Measurements from ENCODE around the gene LAMB1.

The LAMB1 gene

GRCh38 chr7:107976620-107977019 is 26.3 kb downstream of the LAMB1 start:
- no peak for TF ChIP-seq CTCF (conservative IDR thresholded peaks at IDR 0.05)

GRCh38 chr7:107975394-107976013 is 27.5 kb downstream of the LAMB1 start:
- no peak for TF ChIP-seq CTCF (conservative IDR thresholded peaks at IDR 0.05)
- no peak overlapping the region for H3K27ac ChIP-seq

More at GRCh38 chr7:107976620-107977019, 26.3 kb downstream of the LAMB1 start:
- no peak overlapping the region for H3K27ac ChIP-seq

GRCh38 chr7:107973861-107974260 is 29.1 kb downstream of the LAMB1 start:
- no peak overlapping the region for H3K27ac ChIP-seq
- no peak for TF ChIP-seq CTCF (conservative IDR thresholded peaks at IDR 0.05)

- H3K27ac ChIP-seq = no peak overlapping the region
- no peak for TF ChIP-seq CTCF (conservative IDR thresholded peaks at IDR 0.05)
These were observed 30.0 kb downstream of the LAMB1 start for GRCh38 chr7:107972941-107973376.

GRCh38 chr7:107972075-107972482 is 30.9 kb downstream of the LAMB1 start:
- no peak overlapping the region for H3K27ac ChIP-seq
- TF ChIP-seq CTCF (conservative IDR thresholded peaks at IDR 0.05) = no peak

GRCh38 chr7:107971613-107972012 is 31.3 kb downstream of the LAMB1 start:
- no peak overlapping the region for H3K27ac ChIP-seq
- no peak for TF ChIP-seq CTCF (conservative IDR thresholded peaks at IDR 0.05)

GRCh38 chr7:107971100-107971499 is 31.9 kb downstream of the LAMB1 start:
- H3K27ac ChIP-seq = no peak overlapping the region
- no peak for TF ChIP-seq CTCF (conservative IDR thresholded peaks at IDR 0.05)
